Large intestine (tissue), 3 donors: ENCODE results near the gene CCDC51. TPM values are rescaled to one million over a fixed set of nuclear protein-coding genes. Genes with fewer than 3 reads are reported as not detected.

Source experiments
- DNase-seq, 2 donors: peaks; one replicate each; pipeline versions ENCODE4 v3.0.0 to v3.0.0-alpha.2; 2013
- H3K27ac ChIP-seq: one replicate; pipeline ENCODE4 v1.5.1; 2013; ENCODE audit warnings: low read length
- H3K27me3 ChIP-seq: 2 replicates; pipeline ENCODE4 v1.6.1; 2013; ENCODE audit warnings: low read length; ENCODE audit not compliant: control insufficient read depth, insufficient read depth
- H3K36me3 ChIP-seq: 2 replicates; pipeline ENCODE4 v1.6.1; 2013; ENCODE audit warnings: low read length; ENCODE audit not compliant: control insufficient read depth, insufficient read depth
- H3K4me1 ChIP-seq: one replicate; pipeline ENCODE4 v1.6.1; 2013; ENCODE audit warnings: low read length; ENCODE audit not compliant: control insufficient read depth, insufficient read depth
- H3K4me3 ChIP-seq: one replicate; pipeline ENCODE4 v1.5.1; 2013; ENCODE audit warnings: low read length
- H3K9me3 ChIP-seq: one replicate; pipeline ENCODE4 v1.6.1; 2013; ENCODE audit warnings: mild to moderate bottlenecking, low read depth, low read length, moderate library complexity; ENCODE audit not compliant: control insufficient read depth
- WGBS: methylation state at CpG from one replicate; pipeline ENCODE4 v1.1.5; 2013; ENCODE audit warnings: low lambda C conversion rate; ENCODE audit not compliant: insufficient coverage; 5-methylcytosine and 5-hydroxymethylcytosine counted together
- polyA plus RNA-seq: library from polyadenylated mRNA; unstranded; fragments of 120-200 nt; gene quantifications from one replicate; pipeline ENCODE4 v1.2.1, GENCODE V29; 2013

Gene CCDC51
- polyA plus RNA-seq, 1 donor, result 19.0 TPM

DNA sequence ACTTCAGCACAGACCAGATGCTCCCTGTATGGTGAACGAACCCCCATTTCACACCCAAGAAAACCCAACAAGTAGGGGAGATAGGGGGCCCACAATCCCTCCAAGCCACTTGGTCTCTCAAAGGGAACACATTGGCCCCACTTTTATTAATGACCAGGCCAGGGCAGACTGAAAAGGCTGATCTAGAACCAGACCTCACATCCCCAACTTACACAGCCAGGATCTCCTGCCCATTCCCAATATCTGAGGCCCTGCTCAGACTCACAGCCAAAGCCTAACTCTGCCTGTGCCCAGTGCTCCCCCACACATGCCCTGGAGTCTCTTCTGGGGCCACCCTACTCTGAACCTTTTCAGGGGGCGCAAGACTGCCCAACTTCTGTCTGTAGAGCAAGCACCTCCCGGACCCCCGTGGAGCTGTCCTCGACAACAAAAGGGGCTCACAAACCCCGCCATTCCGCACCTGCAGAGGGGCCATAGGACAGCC, 11.8 kb downstream of the CCDC51 start:
- peak overlapping the region; percentile 94 for H3K27ac ChIP-seq
- H3K36me3 ChIP-seq, result peaks cover 31% of the 10 kb centered on the region
- no peaks in the 10 kb centered on the region for H3K27me3 ChIP-seq
- peaks cover 3% of the 10 kb centered on the region for H3K9me3 ChIP-seq
- H3K4me1 ChIP-seq, result peaks cover 75% of the 10 kb centered on the region
- no peak for DNase-seq
- no CpG with 5 or more reads among the region's 7 CpGs for WGBS
- H3K4me3 ChIP-seq, result peak overlapping the region; percentile 83

GRCh38 chr3:48427630-48427962, 12.3 kb downstream of the CCDC51 start:
- peaks cover 70% of the 10 kb centered on the region for H3K4me1 ChIP-seq
- peaks cover 3% of the 10 kb centered on the region for H3K9me3 ChIP-seq
- H3K36me3 ChIP-seq, result peaks cover 30% of the 10 kb centered on the region
- no CpG with 5 or more reads among the region's 9 CpGs for WGBS
- H3K27ac ChIP-seq, result peak overlapping the region; percentile 94
- peak overlapping the region; percentile 83 for H3K4me3 ChIP-seq
- H3K27me3 ChIP-seq, result no peaks in the 10 kb centered on the region
- peak in 1 of 2 donors; percentile 33 for DNase-seq

DNA sequence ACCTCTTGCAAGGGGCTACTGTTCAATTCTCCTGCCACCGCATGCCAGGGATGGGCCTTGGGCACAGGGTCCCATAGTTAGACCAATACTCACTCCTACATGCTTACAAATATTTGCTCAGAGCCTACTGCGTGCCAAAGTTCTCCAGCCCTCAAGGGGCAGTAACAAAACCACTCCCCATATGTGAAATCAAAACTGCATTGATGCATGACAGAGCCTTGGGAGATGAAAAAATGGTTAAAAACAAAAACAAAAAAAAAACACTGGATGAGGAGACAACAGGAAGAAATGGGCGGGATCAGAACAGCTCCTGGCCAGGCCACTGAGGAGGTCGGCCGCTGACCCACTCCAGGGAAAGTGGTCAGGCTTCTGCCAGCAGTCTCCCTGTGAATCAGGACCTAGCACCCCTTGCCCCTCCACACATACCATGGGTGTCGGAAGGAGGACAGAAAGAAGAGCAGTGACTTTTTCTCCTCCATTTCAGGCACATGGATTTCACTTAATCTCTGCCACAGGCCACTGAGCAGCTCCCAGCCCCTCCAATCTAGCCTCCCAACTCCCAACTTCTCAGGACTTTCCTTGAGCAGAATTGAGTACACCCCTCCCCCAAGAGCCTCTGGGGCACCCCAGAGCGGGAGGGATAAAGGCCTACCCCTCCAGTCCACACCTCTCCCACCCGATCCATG, 12.8 kb downstream of the CCDC51 start:
- no peaks in the 10 kb centered on the region for H3K27me3 ChIP-seq
- peaks cover 30% of the 10 kb centered on the region for H3K36me3 ChIP-seq
- WGBS, result no CpG with 5 or more reads among the region's 8 CpGs
- no peak for DNase-seq
- H3K27ac ChIP-seq, result peak overlapping the region; percentile 94
- H3K9me3 ChIP-seq, result peaks cover 3% of the 10 kb centered on the region
- peaks cover 65% of the 10 kb centered on the region for H3K4me1 ChIP-seq
- peak overlapping the region; percentile 83 for H3K4me3 ChIP-seq

- no peak for DNase-seq
- Histone ChIP-seq H3K36me3 (peaks cover 34% of the 10 kb centered on the region), H3K4me3 (no peak overlapping the region), H3K4me1 (peaks cover 58% of the 10 kb centered on the region), H3K27me3 (no peaks in the 10 kb centered on the region), H3K27ac (peak overlapping the region; percentile 48), H3K9me3 (peaks cover 3% of the 10 kb centered on the region)
- WGBS, result no CpG with 5 or more reads among the region's 11 CpGs
Observed at GRCh38 chr3:48426401-48426909, 13.5 kb downstream of the CCDC51 start.

- H3K4me1 ChIP-seq, result peaks cover 47% of the 10 kb centered on the region
- no peak overlapping the region for H3K4me3 ChIP-seq
- H3K27ac ChIP-seq, result peak overlapping the region; percentile 48
- peaks cover 44% of the 10 kb centered on the region for H3K36me3 ChIP-seq
- no peak for DNase-seq
- no CpG with 5 or more reads among the region's 13 CpGs for WGBS
- H3K9me3 ChIP-seq, result peaks cover 3% of the 10 kb centered on the region
- no peaks in the 10 kb centered on the region for H3K27me3 ChIP-seq
Observed at GRCh38 chr3:48425281-48425812, 14.6 kb downstream of the CCDC51 start.

DNA sequence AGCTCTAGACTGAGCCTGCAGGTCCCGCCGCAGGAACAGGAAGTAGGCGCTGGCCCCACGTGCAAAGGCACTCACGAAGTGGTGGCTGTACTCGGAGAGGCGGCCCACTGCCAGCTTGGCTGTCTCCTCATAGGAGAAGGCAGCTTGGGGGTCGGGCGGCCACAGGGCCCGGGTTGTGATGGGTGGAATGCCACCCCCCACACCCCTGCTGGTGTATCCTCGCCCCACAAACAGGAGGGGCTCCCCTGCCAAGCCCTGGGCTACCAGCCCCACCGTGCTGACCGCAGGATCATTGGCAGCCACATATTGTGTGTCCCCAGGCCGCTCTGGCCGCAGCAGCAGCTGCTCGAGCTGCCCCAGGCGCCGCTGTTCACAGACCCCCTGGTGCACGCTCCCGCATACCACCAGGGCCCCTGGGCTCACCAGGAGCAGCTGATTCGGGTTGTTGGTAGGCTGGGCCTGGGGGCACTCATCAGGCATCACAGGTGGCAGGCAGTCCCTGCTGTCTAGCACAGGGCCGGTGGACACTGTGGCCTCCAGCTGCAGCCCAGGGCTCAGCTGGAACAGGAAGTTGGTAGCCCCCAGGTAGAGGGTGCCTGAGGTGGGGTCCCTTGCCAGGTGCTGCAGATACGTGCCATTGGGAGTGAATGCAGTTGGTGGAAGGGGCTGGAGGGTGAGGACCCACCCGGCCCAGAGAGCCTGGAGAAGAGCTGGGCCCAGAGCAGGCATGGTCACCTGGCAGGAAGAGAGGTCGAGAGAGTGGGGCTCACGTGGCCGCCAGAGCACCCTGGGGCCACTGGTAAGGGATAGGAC, 15.8 kb downstream of the CCDC51 start:
- Histone ChIP-seq H3K4me1 (peaks cover 43% of the 10 kb centered on the region), H3K27ac (no peak overlapping the region), H3K36me3 (peaks cover 56% of the 10 kb centered on the region)

DNA sequence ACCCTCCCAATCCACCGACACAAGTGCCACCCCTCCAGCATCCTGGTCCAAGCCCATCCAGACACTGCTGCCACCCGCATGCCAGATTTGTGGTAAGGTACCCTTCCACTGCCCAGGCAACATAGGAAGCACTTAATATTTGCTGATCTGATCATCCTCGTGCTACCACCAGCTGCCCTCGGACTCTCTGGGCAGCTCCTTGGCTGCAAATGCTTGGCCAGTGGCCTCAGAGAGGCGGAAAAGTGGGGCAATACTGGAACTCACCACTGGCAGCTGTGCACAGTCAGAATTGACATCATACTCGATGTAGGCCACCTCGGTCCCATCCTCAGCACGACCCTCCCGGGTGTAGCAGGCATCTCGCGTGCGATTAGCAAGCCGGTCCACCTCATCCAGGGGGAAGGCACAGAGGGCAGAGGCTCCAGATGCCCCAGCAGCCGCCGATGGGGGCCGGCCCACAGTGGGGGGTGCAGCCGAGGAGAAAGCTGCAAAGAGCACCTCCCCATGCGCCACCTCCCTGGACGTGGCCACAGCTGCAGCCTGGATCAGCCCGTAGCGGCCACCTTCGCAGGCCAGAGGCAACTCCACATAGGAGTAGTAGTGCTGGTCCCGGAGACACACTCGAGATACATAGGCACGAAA, 16.6 kb downstream of the CCDC51 start:
- no peak for DNase-seq
- peaks cover 64% of the 10 kb centered on the region for H3K36me3 ChIP-seq
- H3K4me1 ChIP-seq, result peaks cover 42% of the 10 kb centered on the region
- H3K4me3 ChIP-seq, result no peak overlapping the region
- no peaks in the 10 kb centered on the region for H3K27me3 ChIP-seq
- H3K9me3 ChIP-seq, result peaks cover 3% of the 10 kb centered on the region
- no peak overlapping the region for H3K27ac ChIP-seq
- no CpG with 5 or more reads among the region's 25 CpGs for WGBS

More for the DNA sequence above, 15.8 kb downstream of the CCDC51 start:
- Histone ChIP-seq H3K27me3 (no peaks in the 10 kb centered on the region), H3K9me3 (peaks cover 3% of the 10 kb centered on the region), H3K4me3 (no peak overlapping the region)
- DNase-seq, result no peak
- WGBS, result no CpG with 5 or more reads among the region's 27 CpGs

GRCh38 chr3:48422681-48423080, 17.2 kb downstream of the CCDC51 start:
- no CpG with 5 or more reads among the region's 8 CpGs for WGBS
- H3K9me3 ChIP-seq, result peaks cover 3% of the 10 kb centered on the region
- H3K27me3 ChIP-seq, result no peaks in the 10 kb centered on the region
- peaks cover 70% of the 10 kb centered on the region for H3K36me3 ChIP-seq
- no peak overlapping the region for H3K4me3 ChIP-seq
- peaks cover 35% of the 10 kb centered on the region for H3K4me1 ChIP-seq
- no peak for DNase-seq
- no peak overlapping the region for H3K27ac ChIP-seq

- no peak for DNase-seq
- Histone ChIP-seq H3K4me1 (peaks cover 32% of the 10 kb centered on the region), H3K9me3 (peaks cover 3% of the 10 kb centered on the region), H3K27me3 (no peaks in the 10 kb centered on the region), H3K4me3 (no peak overlapping the region), H3K36me3 (peaks cover 75% of the 10 kb centered on the region), H3K27ac (no peak overlapping the region)
- WGBS, result no CpG with 5 or more reads among the region's 3 CpGs
Observed at GRCh38 chr3:48422272-48422671, 17.6 kb downstream of the CCDC51 start.

- peaks cover 15% of the 10 kb centered on the region for H3K4me1 ChIP-seq
Observed at GRCh38 chr3:48420561-48420960, 19.4 kb downstream of the CCDC51 start.

More at GRCh38 chr3:48420561-48420960, 19.4 kb downstream of the CCDC51 start:
- WGBS, result 100% methylated on average over 4 of the region's 14 CpGs
- H3K27me3 ChIP-seq, result no peaks in the 10 kb centered on the region
- H3K9me3 ChIP-seq, result peaks cover 3% of the 10 kb centered on the region
- no peak overlapping the region for H3K27ac ChIP-seq
- no peak for DNase-seq
- peaks cover 92% of the 10 kb centered on the region for H3K36me3 ChIP-seq
- H3K4me3 ChIP-seq, result no peak overlapping the region
